HepG2 (cell line): Measurements from ENCODE around the gene RPL31. TPM values are rescaled to one million over a fixed set of nuclear protein-coding genes. Genes with fewer than 3 reads are reported as not detected.

Experiments used
- AKAP8 ChIP-seq: sonication (generic); formaldehyde crosslinking; IDR thresholded peaks from 2 replicates; pipeline ENCODE4 v1.5.1; 2020; ENCODE audit warnings: mild to moderate bottlenecking, missing genetic modification reagents
- EED ChIP-seq: sonication (generic); formaldehyde crosslinking; IDR thresholded peaks from 2 replicates; pipeline ENCODE4 v1.5.0; 2020; ENCODE audit warnings: mild to moderate bottlenecking, missing genetic modification reagents
- ETV6 ChIP-seq: sonication (generic); formaldehyde crosslinking; conservative IDR thresholded peaks from 2 replicates; pipeline ENCODE4 v1.4.0; 2020; ENCODE audit warnings: missing genetic modification reagents
- GATA4 ChIP-seq: sonication (generic); IDR thresholded peaks from 2 replicates; pipeline ENCODE4 v1.6.1; 2016; ENCODE audit warnings: antibody characterized with exemption, low read depth, borderline replicate concordance
- IKZF4 ChIP-seq: sonication (generic); formaldehyde crosslinking; IDR thresholded peaks from 2 replicates; pipeline ENCODE4 v1.5.1; 2020; ENCODE audit warnings: borderline replicate concordance, mild to moderate bottlenecking, low read depth, missing genetic modification reagents; ENCODE audit errors: not compliant biosample characterization
- MAFF ChIP-seq: IDR thresholded peaks from 2 replicates; pipeline ENCODE4 v1.6.1; 2011; ENCODE audit warnings: low read depth, low read length, improper control_type of control experiment
- MIER3 ChIP-seq: IDR thresholded peaks from 2 replicates; pipeline ENCODE4 v1.6.1; 2016; ENCODE audit warnings: missing compliant biosample characterization, borderline replicate concordance
- MLLT10 ChIP-seq: sonication (generic); formaldehyde crosslinking; IDR thresholded peaks from 2 replicates; pipeline ENCODE4 v1.4.0; 2020; ENCODE audit warnings: missing genetic modification reagents
- MYPOP ChIP-seq: sonication (generic); formaldehyde crosslinking; IDR thresholded peaks from 2 replicates; pipeline ENCODE4 v1.8.1; 2023; ENCODE audit warnings: mild to moderate bottlenecking, moderate library complexity, missing genetic modification reagents
- NFYB ChIP-seq: sonication (generic); formaldehyde crosslinking; IDR thresholded peaks from 2 replicates; pipeline ENCODE4 v1.4.0; 2020; ENCODE audit warnings: missing genetic modification reagents
- POLR2AphosphoS5 ChIP-seq: IDR thresholded peaks from 2 replicates; pipeline ENCODE4 v1.6.1; 2012; ENCODE audit warnings: low read depth, low read length
- RBAK ChIP-seq: sonication (generic); formaldehyde crosslinking; IDR thresholded peaks from 2 replicates; pipeline ENCODE4 v1.5.1; 2020; ENCODE audit warnings: mild to moderate bottlenecking, missing genetic modification reagents
- ZBTB20 ChIP-seq: sonication (generic); formaldehyde crosslinking; IDR thresholded peaks from 2 replicates; pipeline ENCODE4 v1.8.1; 2023; ENCODE audit warnings: missing genetic modification reagents, low read depth, mild to moderate bottlenecking, borderline replicate concordance
- ZBTB38 ChIP-seq: sonication (generic); formaldehyde crosslinking; IDR thresholded peaks from 2 replicates; pipeline ENCODE4 v1.5.1; 2020; ENCODE audit warnings: mild to moderate bottlenecking, missing genetic modification reagents
- ZC3H4 ChIP-seq: sonication (generic); formaldehyde crosslinking; IDR thresholded peaks from 2 replicates; pipeline ENCODE4 v1.4.0; 2020; ENCODE audit warnings: missing genetic modification reagents, borderline replicate concordance
- ZNF101 ChIP-seq: sonication (generic); formaldehyde crosslinking; IDR thresholded peaks from 2 replicates; pipeline ENCODE4 v1.4.0; 2020; ENCODE audit warnings: mild to moderate bottlenecking, low read depth, missing genetic modification reagents, borderline replicate concordance
- ZNF136 ChIP-seq: sonication (generic); formaldehyde crosslinking; IDR thresholded peaks from 2 replicates; pipeline ENCODE4 v1.8.1; 2022; ENCODE audit warnings: low read depth, mild to moderate bottlenecking, moderate library complexity, missing genetic modification reagents
- ZNF446 ChIP-seq: sonication (generic); formaldehyde crosslinking; IDR thresholded peaks from 2 replicates; pipeline ENCODE4 v1.5.0; 2020; ENCODE audit warnings: mild to moderate bottlenecking, missing genetic modification reagents
- ZNF549 ChIP-seq: sonication (generic); formaldehyde crosslinking; IDR thresholded peaks from 2 replicates; pipeline ENCODE4 v1.5.0; 2020; ENCODE audit warnings: missing genetic modification reagents
- ZNF629 ChIP-seq: sonication (generic); formaldehyde crosslinking; conservative IDR thresholded peaks from 2 replicates; pipeline ENCODE4 v1.5.0; 2020; ENCODE audit warnings: missing genetic modification reagents
- ZNF761 ChIP-seq: sonication (generic); formaldehyde crosslinking; conservative IDR thresholded peaks from 2 replicates; pipeline ENCODE4 v1.4.0; 2020; ENCODE audit warnings: mild to moderate bottlenecking, missing genetic modification reagents
- polyA plus RNA-seq, 8 experiments: library from polyadenylated mRNA; depleted of rRNA in 3 of 8; stranded (reverse) in 7 of 8; unstranded in 1 of 8; fragments of >200 nt; fragmentation: Illumina TruSeq in 4 of 8; extraction: Trizol in 4 of 8; gene quantifications; 2 replicates each; pipeline versions ENCODE4 v1.2.1 to v1.2.3, GENCODE V29; 2011 to 2016; ENCODE audit warnings: low read depth in 4 of 8, missing spikeins in 1 of 8, mixed read lengths in 1 of 8; ENCODE audit not compliant: insufficient read depth in 1 of 8
- total RNA-seq, 5 experiments: library from RNA; depleted of rRNA; stranded (reverse); fragments of >200 nt; fragmentation: Illumina TruSeq; extraction: Trizol; gene quantifications; 2 replicates each; pipeline ENCODE4 v1.2.3, GENCODE V29; 2016; ENCODE audit warnings: low read depth in 1 of 5
- TF ChIP-seq, protein P1 (sequence below): sonication (generic); formaldehyde crosslinking; IDR thresholded peaks from 2 replicates; pipeline ENCODE4 v1.8.0; 2022; ENCODE audit warnings: mild to moderate bottlenecking, missing genetic modification reagents, moderate library complexity
- TF ChIP-seq, protein P2 (sequence below): sonication (generic); formaldehyde crosslinking; IDR thresholded peaks from 2 replicates; pipeline ENCODE4 v1.5.0; 2020; ENCODE audit warnings: mild to moderate bottlenecking, missing genetic modification reagents, borderline replicate concordance

The RPL31 gene
- total and polyA plus RNA-seq, 2 of the 13 experiments (the other 11 are each of a cell fraction or from before 2014, with no cell fraction given), result 3,331 to 3,582 TPM

- TF ChIP-seq GATA4, result peak; percentile 89
- peak; percentile 98; the same call in 1 of the 2 replicates for TF ChIP-seq ZNF446 (CRISPR knock-in tag)
- TF ChIP-seq AKAP8 (CRISPR knock-in tag), result peak; percentile 83
- TF ChIP-seq, protein P1, sequence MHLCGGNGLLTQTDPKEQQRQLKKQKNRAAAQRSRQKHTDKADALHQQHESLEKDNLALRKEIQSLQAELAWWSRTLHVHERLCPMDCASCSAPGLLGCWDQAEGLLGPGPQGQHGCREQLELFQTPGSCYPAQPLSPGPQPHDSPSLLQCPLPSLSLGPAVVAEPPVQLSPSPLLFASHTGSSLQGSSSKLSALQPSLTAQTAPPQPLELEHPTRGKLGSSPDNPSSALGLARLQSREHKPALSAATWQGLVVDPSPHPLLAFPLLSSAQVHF (CRISPR knock-in tag), result peak; percentile 98
- peak; percentile 93 for TF ChIP-seq ZBTB20 (CRISPR knock-in tag)
- TF ChIP-seq RBAK (CRISPR knock-in tag), result no peak; the same call in 1 of the 2 replicates
- peak; percentile 99 for TF ChIP-seq ZNF761 (CRISPR knock-in tag)
- TF ChIP-seq ZNF629 (CRISPR knock-in tag), result peak; percentile 50; the same call in 1 of the 2 replicates
- TF ChIP-seq MLLT10 (CRISPR knock-in tag), result peak; percentile 74; the same call in 1 of the 2 replicates
- peak; percentile 100 for TF ChIP-seq EED
- TF ChIP-seq NFYB (CRISPR knock-in tag), result peak; percentile 8; the same call in 1 of the 2 replicates
- TF ChIP-seq POLR2AphosphoS5, result peak; percentile 100
- TF ChIP-seq MIER3 (CRISPR knock-in tag), result peak; percentile 98
- no peak for TF ChIP-seq MAFF
- peak; percentile 95 for TF ChIP-seq ZBTB38 (CRISPR knock-in tag)
- 0 out of 2 replicates have a peak, but pooled peaks have one; percentile 94 for TF ChIP-seq ZNF101 (CRISPR knock-in tag)
- TF ChIP-seq ZNF136 (CRISPR knock-in tag), result peak; percentile 95; the same call in 1 of the 2 replicates
- TF ChIP-seq, protein P2, sequence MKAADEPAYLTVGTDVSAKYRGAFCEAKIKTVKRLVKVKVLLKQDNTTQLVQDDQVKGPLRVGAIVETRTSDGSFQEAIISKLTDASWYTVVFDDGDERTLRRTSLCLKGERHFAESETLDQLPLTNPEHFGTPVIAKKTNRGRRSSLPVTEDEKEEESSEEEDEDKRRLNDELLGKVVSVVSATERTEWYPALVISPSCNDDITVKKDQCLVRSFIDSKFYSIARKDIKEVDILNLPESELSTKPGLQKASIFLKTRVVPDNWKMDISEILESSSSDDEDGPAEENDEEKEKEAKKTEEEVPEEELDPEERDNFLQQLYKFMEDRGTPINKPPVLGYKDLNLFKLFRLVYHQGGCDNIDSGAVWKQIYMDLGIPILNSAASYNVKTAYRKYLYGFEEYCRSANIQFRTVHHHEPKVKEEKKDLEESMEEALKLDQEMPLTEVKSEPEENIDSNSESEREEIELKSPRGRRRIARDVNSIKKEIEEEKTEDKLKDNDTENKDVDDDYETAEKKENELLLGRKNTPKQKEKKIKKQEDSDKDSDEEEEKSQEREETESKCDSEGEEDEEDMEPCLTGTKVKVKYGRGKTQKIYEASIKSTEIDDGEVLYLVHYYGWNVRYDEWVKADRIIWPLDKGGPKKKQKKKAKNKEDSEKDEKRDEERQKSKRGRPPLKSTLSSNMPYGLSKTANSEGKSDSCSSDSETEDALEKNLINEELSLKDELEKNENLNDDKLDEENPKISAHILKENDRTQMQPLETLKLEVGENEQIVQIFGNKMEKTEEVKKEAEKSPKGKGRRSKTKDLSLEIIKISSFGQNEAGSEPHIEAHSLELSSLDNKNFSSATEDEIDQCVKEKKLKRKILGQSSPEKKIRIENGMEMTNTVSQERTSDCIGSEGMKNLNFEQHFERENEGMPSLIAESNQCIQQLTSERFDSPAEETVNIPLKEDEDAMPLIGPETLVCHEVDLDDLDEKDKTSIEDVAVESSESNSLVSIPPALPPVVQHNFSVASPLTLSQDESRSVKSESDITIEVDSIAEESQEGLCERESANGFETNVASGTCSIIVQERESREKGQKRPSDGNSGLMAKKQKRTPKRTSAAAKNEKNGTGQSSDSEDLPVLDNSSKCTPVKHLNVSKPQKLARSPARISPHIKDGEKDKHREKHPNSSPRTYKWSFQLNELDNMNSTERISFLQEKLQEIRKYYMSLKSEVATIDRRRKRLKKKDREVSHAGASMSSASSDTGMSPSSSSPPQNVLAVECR (CRISPR knock-in tag), result peak; percentile 96
- no peak for TF ChIP-seq ZNF549 (CRISPR knock-in tag)
- TF ChIP-seq ZC3H4 (CRISPR knock-in tag), result peak; percentile 43; the same call in 1 of the 2 replicates
- peak; percentile 96 for TF ChIP-seq IKZF4 (CRISPR knock-in tag)
- peak; percentile 82 for TF ChIP-seq ETV6 (CRISPR knock-in tag)
- peak; percentile 96 for TF ChIP-seq MYPOP (CRISPR knock-in tag)
Observed at GRCh38 chr2:101001691-101002561, at the start of gene RPL31 (continued).
